GM06990 (cell line): ENCODE measurements around the gene VARS2.
"Not testable (repeated sequence)": the region's sequence is repeated elsewhere in the genome, so short reads cannot be mapped to it uniquely, and the experiment has no call there.

Source experiments
- DNase-seq: peaks from one replicate; pipeline ENCODE4 v3.0.0-alpha.2; 2011; ENCODE audit not compliant: insufficient read length; ENCODE audit errors: extremely low read depth
- H3K27me3 ChIP-seq: replicated peaks from 2 replicates; pipeline ENCODE4 v1.6.0; 2011; ENCODE audit warnings: low read length; ENCODE audit not compliant: control insufficient read depth, insufficient read depth
- H3K36me3 ChIP-seq: 2 replicates; pipeline ENCODE4 v1.5.1; 2011; ENCODE audit warnings: low read length; ENCODE audit not compliant: control insufficient read depth, insufficient read depth
- H3K4me3 ChIP-seq: replicated peaks from 2 replicates; pipeline ENCODE4 v1.5.1; 2011; ENCODE audit warnings: low read depth, mild to moderate bottlenecking, control low read depth, low read length
- TF ChIP-seq, protein P1 (sequence below): IDR thresholded peaks from 2 replicates; pipeline ENCODE4 v1.5.1; 2011; ENCODE audit warnings: low read length, control low read depth, mild to moderate bottlenecking, inconsistent platforms; ENCODE audit not compliant: insufficient read depth, poor library complexity, severe bottlenecking

Gene VARS2

DNA sequence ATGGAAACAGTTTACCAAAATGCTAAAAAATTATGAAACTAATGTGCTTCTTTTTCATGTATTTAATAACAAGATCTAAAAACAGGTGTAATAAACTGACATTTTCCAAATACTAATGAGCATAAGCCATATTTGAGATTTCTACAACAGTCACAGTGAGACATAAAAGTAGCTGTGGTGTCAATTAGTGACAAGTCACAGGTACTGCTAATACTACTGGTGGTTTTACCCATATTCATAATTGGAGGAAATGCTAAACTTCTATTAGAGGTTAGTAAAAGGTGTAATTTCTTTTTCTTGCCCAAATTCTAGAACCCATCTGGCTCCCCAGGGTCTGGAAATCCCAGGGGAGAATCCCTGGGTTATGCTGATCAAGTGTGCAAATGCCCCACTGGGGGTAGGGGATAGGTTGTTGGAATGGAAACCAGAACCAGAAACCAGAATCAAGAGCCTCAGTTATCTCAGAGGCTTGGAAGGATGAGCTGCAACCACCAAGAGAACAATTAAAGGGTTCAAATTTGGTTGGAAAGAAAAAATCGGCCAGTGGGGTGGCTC, 13.1 kb upstream of the VARS2 start:
- no peak for DNase-seq
- no peak overlapping the region for H3K4me3 ChIP-seq
- H3K36me3 ChIP-seq = peaks cover 7% of the 10 kb centered on the region
- TF ChIP-seq, protein P1, sequence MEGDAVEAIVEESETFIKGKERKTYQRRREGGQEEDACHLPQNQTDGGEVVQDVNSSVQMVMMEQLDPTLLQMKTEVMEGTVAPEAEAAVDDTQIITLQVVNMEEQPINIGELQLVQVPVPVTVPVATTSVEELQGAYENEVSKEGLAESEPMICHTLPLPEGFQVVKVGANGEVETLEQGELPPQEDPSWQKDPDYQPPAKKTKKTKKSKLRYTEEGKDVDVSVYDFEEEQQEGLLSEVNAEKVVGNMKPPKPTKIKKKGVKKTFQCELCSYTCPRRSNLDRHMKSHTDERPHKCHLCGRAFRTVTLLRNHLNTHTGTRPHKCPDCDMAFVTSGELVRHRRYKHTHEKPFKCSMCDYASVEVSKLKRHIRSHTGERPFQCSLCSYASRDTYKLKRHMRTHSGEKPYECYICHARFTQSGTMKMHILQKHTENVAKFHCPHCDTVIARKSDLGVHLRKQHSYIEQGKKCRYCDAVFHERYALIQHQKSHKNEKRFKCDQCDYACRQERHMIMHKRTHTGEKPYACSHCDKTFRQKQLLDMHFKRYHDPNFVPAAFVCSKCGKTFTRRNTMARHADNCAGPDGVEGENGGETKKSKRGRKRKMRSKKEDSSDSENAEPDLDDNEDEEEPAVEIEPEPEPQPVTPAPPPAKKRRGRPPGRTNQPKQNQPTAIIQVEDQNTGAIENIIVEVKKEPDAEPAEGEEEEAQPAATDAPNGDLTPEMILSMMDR = no peak
- no peaks in the 10 kb centered on the region for H3K27me3 ChIP-seq

DNA sequence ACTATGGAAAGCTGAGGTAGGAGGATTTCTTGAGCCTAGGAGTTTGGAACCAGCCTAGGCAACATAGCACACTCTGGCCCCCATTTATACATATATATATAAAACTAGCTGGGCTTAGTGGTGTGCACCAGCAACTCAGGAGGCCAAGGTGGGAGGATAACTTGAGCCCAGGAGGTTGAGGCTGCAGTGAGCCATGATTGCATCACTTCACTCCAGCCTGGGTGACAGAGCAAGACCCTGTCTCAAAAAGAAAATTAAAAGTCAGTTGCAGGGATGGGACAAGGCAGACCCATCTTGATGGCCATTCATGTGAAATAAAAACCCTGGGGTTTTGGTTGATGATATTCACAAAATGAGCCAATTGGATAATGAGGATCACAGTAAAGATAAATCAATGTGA, 12.6 kb upstream of the VARS2 start:
- Histone ChIP-seq H3K27me3 (no peaks in the 10 kb centered on the region), H3K36me3 (peaks cover 7% of the 10 kb centered on the region), H3K4me3 (no peak overlapping the region)
- TF ChIP-seq, protein P1 = no peak
- no peak for DNase-seq

DNA sequence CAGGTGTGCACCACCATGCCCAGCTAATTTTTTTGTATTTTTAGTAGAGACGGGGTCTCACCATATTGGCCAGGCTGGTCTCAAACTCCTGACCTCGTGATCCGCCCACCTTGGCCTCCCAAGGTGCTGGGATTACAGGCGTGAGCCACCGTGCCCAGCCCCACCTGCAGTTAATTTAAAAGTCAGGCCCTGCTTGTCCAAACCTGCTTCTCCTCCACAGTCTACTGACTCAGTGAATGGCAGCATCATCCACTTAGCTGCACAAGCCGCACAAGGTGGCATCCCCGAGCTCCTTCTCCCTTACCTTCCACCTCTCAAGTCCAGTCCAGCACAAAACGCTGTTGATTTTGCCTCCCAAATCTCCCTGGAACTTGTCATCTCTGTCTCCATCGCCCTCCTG, 11.8 kb upstream of the VARS2 start:
- H3K4me3 ChIP-seq, DNase-seq, H3K27me3 ChIP-seq, H3K36me3 ChIP-seq: not testable (repeated sequence)

DNA sequence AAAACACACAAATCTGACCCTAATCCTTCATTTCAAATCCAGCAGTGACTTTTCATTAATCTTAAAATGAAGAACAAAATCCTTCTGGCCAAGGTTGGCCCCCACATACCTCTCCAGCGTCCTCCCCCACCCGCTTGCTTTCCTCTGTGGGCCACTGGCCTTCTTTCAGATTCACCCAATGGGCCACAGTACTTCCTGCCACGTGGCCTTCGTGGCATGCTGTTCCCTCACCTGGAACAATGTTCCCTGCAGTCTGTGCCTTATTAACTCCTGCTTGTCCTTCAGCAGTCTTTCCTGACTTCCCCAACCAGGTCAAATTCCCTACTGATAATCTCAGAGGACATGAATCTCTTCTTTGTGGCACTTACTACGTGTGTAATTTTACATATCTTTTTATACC, 11.3 kb upstream of the VARS2 start:
- TF ChIP-seq, protein P1 = no peak
- peaks cover 6% of the 10 kb centered on the region for H3K36me3 ChIP-seq

DNA sequence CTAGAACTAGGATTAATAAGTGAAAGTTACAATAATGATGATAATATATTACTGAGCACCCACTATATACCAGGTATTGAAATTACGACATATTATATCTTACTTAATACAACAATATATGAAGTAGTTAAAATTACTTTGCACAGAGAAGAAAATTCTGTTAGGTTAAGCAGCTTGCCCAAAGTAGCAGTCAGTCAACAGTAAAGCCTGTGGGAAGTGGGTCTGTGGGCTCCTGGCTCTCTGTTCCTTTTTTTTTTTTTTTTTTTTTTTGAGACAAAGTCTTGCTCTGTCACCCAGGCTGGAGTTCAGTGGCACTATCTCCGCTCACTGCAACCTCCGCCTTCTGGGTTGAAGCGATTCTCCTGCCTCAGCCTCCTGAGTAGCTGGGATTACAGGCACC, 10.8 kb upstream of the VARS2 start:
- Histone ChIP-seq H3K4me3 (no peak overlapping the region), H3K27me3 (no peaks in the 10 kb centered on the region), H3K36me3 (peaks cover 6% of the 10 kb centered on the region)
- TF ChIP-seq, protein P1 = no peak
- DNase-seq = no peak

More for the DNA sequence above, 11.3 kb upstream of the VARS2 start:
- H3K27me3 ChIP-seq = no peaks in the 10 kb centered on the region
- no peak for DNase-seq
- H3K4me3 ChIP-seq = no peak overlapping the region

DNA sequence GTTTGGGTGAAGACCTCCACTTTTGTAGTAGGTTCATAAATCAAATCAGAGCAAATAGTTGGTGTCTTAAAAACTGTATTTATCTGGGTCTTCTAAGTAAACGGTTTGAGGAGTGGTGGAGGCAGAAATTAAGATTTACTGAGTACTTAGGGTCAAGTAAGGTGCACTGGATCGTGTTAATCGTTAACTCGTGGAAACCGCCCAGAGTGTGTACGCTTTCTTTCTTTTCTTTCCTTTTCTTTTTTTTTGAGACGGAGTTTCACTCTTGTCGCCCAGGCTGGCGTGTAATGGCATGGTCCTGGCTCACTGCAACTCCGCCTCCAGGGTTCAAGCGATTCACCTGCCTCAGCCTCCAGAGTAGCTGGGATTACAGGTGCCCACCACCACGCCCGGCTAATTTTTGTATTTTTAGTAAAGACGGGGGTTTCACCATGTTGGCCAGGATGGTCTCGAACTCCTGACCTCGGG, 6.7 kb upstream of the VARS2 start:
- peaks cover 12% of the 10 kb centered on the region for H3K36me3 ChIP-seq
- peak overlapping the region; percentile 88 for H3K4me3 ChIP-seq
- not testable (repeated sequence) for DNase-seq, H3K27me3 ChIP-seq
